HPDE6-E6E7 (cell line): ENCODE data around the gene CABP4.

Experiments used
- DNase-seq: peaks from one replicate; pipeline ENCODE4 v3.0.0; 2011; ENCODE audit warnings: missing footprints; ENCODE audit errors: extremely low spot score

CABP4 gene

GRCh38 chr11:67455054-67455453 is at the start of gene CABP4:
Gene CABP4 (plus strand): TSS chr11:67455354. CDS start chr11:67455424, 70 bp downstream.
- no peak for DNase-seq

GRCh38 chr11:67405688-67406339 is 49.3 kb upstream of the CABP4 start:
- no peak for DNase-seq

- DNase-seq = no peak
Measured at GRCh38 chr11:67406420-67406968, 48.7 kb upstream of the CABP4 start.

GRCh38 chr11:67406969-67407687 is 48.0 kb upstream of the CABP4 start:
- DNase-seq = no peak

GRCh38 chr11:67407688-67408163 is 47.4 kb upstream of the CABP4 start:
- no peak for DNase-seq

- DNase-seq = no peak
Measured at GRCh38 chr11:67408437-67409200, 46.5 kb upstream of the CABP4 start.

- DNase-seq = no peak
Measured at GRCh38 chr11:67409261-67409666, 45.9 kb upstream of the CABP4 start.

GRCh38 chr11:67409781-67410368 is 45.3 kb upstream of the CABP4 start:
- DNase-seq = no peak

GRCh38 chr11:67410369-67410831 is 44.8 kb upstream of the CABP4 start:
- no peak for DNase-seq

- DNase-seq = no peak
Measured at GRCh38 chr11:67410984-67411784, 44.0 kb upstream of the CABP4 start.

GRCh38 chr11:67411785-67412152 is 43.4 kb upstream of the CABP4 start:
- no peak for DNase-seq

- no peak for DNase-seq
Measured at GRCh38 chr11:67412495-67413179, 42.5 kb upstream of the CABP4 start.

- DNase-seq = no peak
Measured at GRCh38 chr11:67413266-67413849, 41.8 kb upstream of the CABP4 start.

GRCh38 chr11:67415501-67416304 is 39.5 kb upstream of the CABP4 start, which contains the start of gene CARNS1:
Gene CARNS1 (plus strand): TSS chr11:67415678. CDS start chr11:67416200, 522 bp downstream.
- no peak for DNase-seq

- DNase-seq = no peak
Measured at GRCh38 chr11:67416416-67417335, 38.5 kb upstream of the CABP4 start.

- no peak for DNase-seq
Measured at GRCh38 chr11:67417425-67417824, 37.7 kb upstream of the CABP4 start.

- no peak for DNase-seq
Measured at GRCh38 chr11:67418476-67419281, 36.5 kb upstream of the CABP4 start.
